ENCODE measurements around the gene LPIN2.
"Not testable (repeated sequence)": the region's sequence is repeated elsewhere in the genome, so short reads cannot be mapped to it uniquely, and the experiment has no call there.

Gene LPIN2

DNA sequence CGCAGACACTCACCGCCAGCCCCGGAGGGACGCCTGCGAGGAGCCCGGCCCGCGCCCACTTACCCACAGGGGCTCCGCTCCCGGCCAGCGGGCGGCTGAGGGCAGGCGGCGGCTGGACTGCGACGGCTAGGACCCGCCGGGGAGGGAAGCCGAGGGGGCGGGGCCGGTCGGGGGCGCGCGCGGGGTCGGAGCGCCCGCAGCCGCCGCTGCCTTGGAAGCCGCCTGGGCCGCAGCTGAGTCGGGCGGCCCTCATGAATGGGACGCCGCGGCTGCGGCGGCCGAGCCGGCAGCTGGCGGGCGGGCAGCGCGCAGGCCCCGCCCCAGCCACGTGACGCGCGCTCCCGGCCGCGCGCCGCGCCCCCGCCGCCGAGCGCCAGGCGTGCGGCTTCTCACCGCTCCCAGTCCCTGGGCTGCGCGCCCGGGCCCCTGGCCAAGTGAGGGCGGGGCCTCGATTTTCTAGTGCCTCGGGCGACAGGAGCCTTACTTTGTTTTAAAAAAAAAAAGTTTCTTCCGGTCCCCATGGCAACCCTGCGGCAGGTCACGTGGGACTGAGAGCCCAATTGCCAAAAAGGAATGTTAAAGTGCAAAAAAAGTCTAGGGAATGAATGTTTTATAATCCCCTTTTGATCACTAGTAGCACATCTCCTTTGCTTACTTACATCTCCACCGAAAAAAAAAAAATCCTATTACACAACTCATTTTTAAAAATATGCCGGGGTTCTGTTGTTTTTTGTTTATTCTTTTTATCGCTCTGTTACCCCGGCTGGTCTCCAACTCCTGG is at the start of gene LPIN2:
TSS of gene LPIN2 (minus strand) at position 121 of the 781 bp plus-strand sequence. CDS start 52,304 bp downstream, outside the sequence.
- peak; percentile 71 for DNase-seq

- DNase-seq, result no peak
Observed at GRCh38 chr18:3061581-3062312, 48.8 kb upstream of the LPIN2 start.

GRCh38 chr18:3060667-3061580 is 48.0 kb upstream of the LPIN2 start:
- DNase-seq, result no peak

DNA sequence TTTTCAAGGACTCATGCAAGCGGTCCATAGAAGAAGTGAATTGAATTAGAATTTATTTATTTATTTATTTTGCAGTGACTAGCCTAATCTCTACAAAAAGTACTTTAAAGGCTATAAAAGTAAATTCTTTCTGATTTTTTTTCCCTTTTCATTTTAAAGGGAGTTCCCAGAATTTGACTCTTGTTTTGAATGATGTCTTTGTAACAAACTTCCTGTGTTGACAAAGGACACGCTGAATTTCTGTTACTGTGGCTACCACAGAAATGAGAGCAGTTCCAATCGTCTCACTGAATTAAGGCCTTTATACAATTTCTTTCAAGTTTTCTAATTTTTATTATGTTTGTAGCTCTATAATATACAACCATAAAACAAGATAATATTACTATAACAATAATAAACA is 46.3 kb upstream of the LPIN2 start:
- no peak for DNase-seq

DNA sequence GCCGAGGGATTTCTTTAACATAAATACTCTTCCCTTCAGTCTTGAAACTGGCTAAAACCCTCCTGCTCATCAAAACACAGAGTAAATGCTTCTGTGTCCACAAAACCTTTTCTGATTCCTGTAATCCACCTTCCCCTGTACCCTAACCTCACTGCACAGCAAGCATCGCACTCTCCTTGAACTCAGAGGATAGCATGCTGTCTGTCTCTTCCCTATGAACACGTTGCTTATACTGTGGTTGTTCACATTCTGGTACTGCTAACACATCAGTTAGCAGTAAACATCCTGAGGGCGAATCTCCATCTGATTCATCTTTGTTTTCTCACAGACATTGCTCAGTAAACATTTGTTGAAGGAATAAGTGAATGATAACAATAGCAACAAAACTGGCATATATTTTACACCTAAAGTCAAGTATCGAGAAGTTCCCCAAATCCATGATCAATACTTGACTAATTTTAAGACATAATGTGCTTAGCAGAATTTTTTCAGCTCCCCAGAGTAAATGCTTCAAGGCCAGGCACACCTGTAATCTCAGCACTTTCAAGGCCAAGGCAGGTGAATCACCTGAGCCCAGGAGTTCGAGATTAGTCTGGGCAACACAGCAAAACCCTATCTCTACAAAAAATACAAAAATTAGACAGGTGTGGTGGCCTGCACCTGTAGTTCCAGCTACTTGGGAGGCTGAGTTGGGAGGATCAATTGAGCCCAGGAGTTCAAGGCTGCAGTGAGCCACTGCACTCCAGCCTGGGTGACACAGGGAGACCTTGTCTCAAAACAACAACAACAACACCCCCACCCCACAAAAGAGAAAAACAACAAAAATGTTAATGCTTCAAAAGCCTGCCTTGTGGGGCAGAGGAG is 45.6 kb upstream of the LPIN2 start:
- no peak for DNase-seq

- no peak for DNase-seq
Observed at GRCh38 chr18:3057526-3057925, 44.6 kb upstream of the LPIN2 start.

DNA sequence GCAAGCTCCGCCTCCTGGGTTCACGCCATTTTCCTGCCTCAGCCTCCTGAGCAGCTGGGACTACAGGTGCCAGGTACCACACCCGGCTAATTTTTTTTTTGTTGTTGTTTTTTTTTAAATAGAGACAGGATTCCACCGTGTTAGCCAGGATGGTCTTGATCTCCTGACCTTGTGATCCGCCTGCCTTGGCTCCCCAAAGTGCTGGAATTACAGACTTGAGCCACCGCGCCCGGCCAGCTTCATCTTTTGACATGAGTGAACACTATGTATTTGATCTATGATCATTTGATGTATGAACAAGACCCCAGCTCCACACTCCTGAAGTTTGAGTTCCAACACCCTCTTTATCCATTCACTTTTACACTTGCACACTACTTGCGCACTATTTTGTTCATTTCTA is 43.4 kb upstream of the LPIN2 start:
- no peak for DNase-seq

GRCh38 chr18:3055816-3056215 is 42.9 kb upstream of the LPIN2 start:
- no peak for DNase-seq

- DNase-seq, result no peak
Observed at GRCh38 chr18:3055186-3055728, 42.3 kb upstream of the LPIN2 start.

DNA sequence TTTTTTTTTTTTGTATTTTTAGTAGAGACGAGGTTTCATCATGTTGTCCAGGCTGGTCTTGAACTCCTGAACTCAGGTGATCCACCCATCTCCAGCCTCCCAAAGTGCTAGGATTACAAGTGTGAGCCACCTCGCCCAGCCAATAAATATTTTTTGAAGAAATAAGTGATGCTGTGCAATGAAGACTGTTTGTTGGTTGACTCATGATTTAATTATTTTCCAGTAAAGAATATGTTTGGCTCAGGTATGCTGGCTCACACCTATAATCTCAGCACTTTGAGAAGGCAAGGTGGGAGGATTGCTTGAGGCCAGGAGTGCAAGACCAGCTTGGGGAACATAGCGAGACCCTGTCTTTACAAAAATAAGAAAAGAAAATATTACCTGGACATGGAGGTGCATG is 41.8 kb upstream of the LPIN2 start:
- no peak for DNase-seq

DNA sequence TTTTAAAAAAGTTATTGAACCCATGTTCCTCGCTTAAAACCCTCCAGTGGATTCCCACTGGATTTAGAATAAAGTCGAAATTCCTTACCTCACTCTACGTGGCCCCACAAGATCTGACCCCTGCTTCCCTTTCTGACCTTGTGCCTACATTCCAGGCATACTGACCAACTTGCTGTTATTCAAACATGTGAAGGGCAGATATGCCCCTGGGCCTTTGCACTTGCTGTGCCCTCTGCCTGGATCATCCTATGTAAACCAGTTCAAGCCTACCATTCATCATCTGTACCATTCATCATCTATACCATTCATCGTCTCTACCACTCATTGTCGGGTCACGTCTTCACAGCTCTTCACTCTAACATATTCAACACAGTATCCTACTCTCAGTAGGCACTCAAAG is 41.3 kb upstream of the LPIN2 start:
- no peak for DNase-seq

GRCh38 chr18:3053081-3053480 is 40.1 kb upstream of the LPIN2 start:
- DNase-seq, result no peak

DNA sequence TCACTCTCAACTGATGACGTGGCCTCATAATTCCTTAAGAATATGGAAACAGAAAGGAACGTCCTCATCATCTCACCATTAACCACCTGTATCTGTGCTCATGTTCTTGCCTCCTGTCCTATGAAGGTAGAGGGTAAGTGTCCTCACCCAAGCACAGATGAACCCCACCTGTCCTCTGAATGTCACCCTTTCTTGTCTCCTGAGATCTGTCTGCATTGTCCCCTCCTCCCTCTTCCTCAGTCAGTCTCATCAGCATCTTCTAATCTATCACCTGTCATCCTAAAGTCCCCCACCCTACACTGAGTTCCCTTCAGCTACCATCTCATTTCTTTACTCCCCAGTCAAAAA is 39.4 kb upstream of the LPIN2 start:
- no peak for DNase-seq

DNA sequence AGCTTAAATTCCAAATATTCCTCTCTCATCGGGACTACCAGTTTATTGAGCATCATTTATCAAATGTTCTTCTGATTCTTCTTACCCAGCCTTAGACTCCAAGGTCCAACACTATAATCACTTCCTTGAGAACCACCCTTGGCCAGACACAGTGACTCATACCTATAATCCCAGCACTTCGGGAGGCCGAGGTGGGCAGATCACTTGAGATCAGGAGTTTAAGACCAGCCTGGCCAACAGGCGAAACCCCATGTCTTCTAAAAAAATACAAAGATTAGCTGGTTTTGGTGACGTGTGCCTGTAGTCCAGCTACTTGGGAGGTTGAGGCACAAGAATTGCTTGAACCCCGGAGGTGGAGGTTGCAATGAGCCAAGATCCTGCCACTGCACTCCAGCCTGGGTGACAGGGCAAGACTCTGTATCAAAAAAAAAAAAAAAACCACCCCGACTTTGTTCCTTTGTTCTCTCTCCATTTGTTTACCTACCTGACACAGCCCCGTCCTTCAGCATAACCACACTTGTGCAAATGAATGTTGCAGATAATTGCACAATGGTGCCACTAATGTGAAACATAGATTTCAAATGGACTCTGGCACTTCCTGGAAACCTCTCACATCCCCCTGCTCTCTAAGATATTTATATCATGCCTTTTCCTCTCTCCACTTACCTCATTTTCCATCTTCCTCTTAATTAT is 38.9 kb upstream of the LPIN2 start:
- no peak for DNase-seq

- not testable (repeated sequence) for DNase-seq
Observed at GRCh38 chr18:3049897-3050454, 37.0 kb upstream of the LPIN2 start.

GRCh38 chr18:3048820-3049349 is 35.9 kb upstream of the LPIN2 start:
- DNase-seq, result no peak

- no peak for DNase-seq
Observed at GRCh38 chr18:3048121-3048520, 35.2 kb upstream of the LPIN2 start.

DNA sequence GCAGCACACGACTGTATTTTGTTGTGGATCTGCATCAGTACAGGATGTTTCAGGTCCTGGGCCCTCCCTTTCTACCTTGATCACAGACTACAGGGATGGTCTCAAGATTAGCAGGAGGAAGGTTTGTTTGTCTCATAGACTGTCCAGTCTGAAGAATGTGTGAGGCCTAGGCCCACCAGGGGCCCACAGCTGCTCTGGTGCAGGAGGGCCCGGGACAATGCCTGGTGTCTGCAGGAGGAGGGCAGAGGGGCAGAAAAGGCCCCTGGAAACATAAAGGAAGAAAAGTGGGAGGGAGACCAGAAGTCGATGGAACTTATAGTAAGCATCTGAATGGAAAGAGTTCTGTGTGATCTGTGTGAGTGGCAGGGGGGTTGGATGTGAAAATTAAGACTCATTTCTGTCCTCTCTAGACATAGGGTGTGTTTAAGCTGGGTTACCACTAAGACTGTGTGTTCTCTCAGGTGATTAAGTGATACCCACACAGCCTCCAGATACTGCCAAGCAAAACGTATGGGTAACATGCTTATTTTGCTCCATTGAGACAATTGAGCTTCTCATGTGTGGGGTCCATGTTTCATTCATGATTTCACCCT is 33.4 kb upstream of the LPIN2 start:
- DNase-seq, result no peak

DNA sequence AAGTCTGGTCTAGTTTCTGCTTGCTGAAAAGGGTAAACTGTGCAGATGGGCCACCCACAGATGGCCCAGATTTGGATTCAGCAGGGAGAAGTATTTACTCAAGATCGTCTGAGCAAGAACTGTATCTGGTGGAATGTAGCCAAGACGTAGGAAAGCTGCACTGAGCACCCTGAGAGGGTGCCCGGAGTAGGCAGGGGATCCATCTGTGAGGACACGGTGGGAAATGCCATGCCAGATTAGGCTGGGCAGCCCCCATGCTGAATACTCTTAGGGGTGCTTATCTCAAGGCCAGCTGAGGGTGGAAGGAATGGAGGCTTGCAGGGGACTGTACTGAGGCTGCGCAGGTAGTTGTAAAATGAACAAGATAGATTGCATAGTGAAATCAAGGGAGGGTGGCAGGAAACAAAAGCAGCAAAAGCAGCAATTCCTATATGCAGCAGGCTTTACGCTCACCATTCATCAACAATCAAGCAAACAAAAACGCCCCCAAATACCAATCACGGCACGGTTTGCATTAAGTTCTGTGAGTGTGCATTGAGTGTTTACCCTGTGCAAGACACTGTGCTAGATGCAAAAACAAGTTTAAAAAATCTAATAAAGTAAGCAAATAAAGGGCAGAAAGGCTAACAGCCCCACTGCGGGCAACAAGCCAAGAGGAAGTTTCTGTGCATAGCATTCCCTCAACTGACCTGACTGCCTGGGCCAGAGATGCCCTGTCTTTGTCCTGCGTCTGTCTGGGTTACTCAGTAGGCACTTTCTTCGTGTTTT is 32.2 kb upstream of the LPIN2 start:
- DNase-seq, result no peak

DNA sequence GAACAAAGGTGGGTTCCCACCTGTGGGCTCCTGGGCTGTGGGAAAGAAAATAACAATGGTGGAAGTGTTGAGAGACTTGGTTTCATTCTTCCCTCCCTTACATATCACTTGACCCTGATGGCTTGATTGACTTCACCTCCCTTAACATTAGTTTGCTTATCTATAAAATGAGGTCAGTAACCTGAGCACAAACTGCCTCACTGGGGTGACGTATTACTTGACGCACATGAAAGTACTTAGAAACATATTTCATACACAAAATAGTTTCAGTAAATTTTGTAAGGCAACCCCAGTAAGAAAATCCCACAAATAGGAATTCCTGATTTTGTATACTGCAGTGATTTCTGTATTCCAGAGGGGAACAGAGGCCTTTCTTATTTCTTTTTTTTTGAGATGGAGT is 29.4 kb upstream of the LPIN2 start:
- no peak for DNase-seq

Measured in NCI-H1436 treated with DMSO at 0.1 percent for 48 hours (cell line).